GM06990 (cell line): ENCODE data around the gene PMFBP1.

ENCODE experiments used
- DNase-seq: peaks from one replicate; pipeline ENCODE4 v3.0.0-alpha.2; 2011; ENCODE audit not compliant: insufficient read length; ENCODE audit errors: extremely low read depth
- H3K27me3 ChIP-seq: replicated peaks from 2 replicates; pipeline ENCODE4 v1.6.0; 2011; ENCODE audit warnings: low read length; ENCODE audit not compliant: control insufficient read depth, insufficient read depth
- H3K36me3 ChIP-seq: 2 replicates; pipeline ENCODE4 v1.5.1; 2011; ENCODE audit warnings: low read length; ENCODE audit not compliant: control insufficient read depth, insufficient read depth
- H3K4me3 ChIP-seq: replicated peaks from 2 replicates; pipeline ENCODE4 v1.5.1; 2011; ENCODE audit warnings: low read depth, mild to moderate bottlenecking, control low read depth, low read length
- TF ChIP-seq, protein P1 (sequence below): IDR thresholded peaks from 2 replicates; pipeline ENCODE4 v1.5.1; 2011; ENCODE audit warnings: low read length, control low read depth, mild to moderate bottlenecking, inconsistent platforms; ENCODE audit not compliant: insufficient read depth, poor library complexity, severe bottlenecking

PMFBP1 gene

DNA sequence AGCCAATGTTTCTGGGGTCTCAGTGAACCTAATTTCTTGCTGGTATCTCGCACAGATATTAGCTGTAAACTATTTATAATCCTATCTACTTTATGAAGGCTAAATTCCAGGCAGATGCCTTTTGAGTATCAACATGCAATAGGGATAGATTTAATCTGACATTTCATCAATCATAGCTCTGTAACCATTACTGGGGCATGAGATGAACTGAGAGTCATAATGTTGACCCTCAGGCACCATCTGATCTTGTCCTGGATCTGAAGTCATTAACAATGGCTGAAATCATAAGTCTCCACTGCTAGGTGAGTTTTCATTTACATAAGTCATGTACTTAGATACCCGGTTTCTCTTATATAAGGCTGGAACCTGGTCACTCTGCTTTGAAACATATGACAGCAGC, 3.6 kb downstream of the PMFBP1 start:
- DNase-seq: no peak
- Histone ChIP-seq H3K27me3 (no peaks in the 10 kb centered on the region), H3K36me3 (no peaks in the 10 kb centered on the region), H3K4me3 (no peak overlapping the region)
- TF ChIP-seq, protein P1, sequence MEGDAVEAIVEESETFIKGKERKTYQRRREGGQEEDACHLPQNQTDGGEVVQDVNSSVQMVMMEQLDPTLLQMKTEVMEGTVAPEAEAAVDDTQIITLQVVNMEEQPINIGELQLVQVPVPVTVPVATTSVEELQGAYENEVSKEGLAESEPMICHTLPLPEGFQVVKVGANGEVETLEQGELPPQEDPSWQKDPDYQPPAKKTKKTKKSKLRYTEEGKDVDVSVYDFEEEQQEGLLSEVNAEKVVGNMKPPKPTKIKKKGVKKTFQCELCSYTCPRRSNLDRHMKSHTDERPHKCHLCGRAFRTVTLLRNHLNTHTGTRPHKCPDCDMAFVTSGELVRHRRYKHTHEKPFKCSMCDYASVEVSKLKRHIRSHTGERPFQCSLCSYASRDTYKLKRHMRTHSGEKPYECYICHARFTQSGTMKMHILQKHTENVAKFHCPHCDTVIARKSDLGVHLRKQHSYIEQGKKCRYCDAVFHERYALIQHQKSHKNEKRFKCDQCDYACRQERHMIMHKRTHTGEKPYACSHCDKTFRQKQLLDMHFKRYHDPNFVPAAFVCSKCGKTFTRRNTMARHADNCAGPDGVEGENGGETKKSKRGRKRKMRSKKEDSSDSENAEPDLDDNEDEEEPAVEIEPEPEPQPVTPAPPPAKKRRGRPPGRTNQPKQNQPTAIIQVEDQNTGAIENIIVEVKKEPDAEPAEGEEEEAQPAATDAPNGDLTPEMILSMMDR: no peak

DNA sequence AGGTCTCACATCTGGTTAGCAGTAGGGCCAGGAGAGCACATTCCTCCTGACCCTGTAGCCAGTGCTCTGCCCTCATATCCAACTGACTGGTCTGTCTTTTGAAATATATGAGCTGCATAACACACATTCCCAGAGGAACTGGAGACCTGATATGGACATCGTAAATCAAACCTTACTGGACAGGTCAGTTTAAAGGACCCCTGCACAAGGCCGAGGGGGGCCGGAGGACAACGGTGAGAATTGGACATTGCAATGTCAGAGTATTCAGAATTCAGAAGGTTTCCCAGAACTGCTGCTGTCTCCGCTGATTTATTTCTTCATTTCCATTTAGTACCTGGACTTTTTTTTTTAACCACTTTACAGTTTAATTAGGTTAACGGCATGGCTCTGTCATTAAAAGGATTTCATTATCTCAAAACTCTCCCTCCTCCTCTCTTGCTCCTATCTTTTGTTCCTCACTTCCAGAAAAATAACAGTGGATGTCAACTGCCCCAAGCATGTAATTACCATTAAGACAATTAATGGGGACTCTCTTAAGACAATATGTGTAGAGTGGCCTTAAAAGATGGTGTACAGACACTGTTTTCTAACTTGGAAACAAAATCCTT, 4.9 kb downstream of the PMFBP1 start:
- Histone ChIP-seq H3K36me3 (no peaks in the 10 kb centered on the region), H3K27me3 (no peaks in the 10 kb centered on the region), H3K4me3 (no peak overlapping the region)
- DNase-seq: no peak
- TF ChIP-seq, protein P1: no peak

DNA sequence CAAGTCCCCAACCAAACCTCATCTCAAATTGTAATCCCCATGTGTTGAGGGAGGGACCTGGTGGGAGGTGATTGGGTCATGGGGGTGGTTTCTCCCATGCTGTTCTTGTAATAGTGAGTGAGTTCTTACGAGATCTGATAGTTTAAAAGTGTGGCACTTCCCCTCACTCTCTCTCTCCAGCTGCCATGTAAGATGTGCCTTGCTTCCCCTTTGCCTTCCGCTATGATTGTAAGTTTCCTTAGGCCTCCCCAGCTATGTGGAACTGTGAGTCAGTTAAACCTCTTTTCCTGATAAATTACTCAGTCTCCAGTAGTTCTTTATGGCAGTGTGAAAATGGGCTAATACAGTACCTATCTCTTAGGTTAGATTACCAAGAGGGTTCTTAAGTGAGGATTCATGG, 5.8 kb downstream of the PMFBP1 start:
- no peak overlapping the region for H3K4me3 ChIP-seq
- no peaks in the 10 kb centered on the region for H3K36me3 ChIP-seq
- no peak for DNase-seq
- no peaks in the 10 kb centered on the region for H3K27me3 ChIP-seq
- TF ChIP-seq, protein P1: no peak

DNA sequence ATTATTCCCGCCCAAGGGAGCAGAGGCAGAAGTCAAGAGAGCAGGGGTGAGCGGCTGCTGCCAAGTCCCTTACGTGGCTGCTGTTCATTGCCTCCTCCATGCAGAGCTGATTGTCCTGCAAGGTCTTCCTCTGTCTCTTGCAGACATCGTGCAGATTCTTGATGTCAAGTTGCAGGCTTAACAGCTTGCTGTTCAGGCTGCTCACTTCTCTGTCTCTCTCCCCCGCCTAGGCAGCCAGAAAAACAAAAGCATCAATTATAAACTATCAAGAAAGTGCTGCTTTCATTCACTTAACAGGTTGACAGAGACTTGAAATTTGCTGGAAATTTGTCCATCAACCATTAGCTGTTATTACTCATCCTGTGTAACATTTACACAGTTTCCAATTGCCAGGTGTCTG, 7.3 kb downstream of the PMFBP1 start:
- DNase-seq: no peak
- TF ChIP-seq, protein P1: no peak
- no peaks in the 10 kb centered on the region for H3K27me3 ChIP-seq

DNA sequence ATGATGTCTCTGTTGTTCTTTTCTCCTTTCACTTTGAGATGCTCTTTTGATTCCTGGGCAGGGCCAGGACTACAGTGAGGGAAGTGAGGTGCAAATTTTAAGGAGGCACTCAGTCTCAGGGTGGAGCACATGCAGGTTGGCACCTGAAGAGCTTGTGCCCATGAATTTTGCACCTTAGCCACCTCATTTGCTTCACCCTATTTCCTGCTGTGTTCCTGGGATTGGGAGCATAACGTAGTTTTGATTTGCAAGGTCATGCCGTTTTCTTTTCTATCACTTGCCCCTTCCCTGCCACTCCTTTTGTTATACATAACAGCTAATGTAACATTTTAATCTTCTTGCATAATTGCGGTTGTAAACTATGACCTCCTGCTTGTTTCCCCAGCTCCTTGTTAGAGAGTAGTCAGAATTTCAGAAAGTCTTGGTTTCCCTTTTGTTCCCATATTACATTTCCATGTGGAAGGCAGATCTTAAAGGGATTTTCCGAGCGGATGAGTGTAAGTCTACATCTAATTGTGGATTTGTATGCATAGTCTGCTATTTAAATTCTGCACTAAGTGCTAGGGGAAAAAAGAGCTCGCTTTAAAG, 9.8 kb downstream of the PMFBP1 start:
- Histone ChIP-seq H3K36me3 (no peaks in the 10 kb centered on the region), H3K4me3 (no peak overlapping the region), H3K27me3 (no peaks in the 10 kb centered on the region)
- DNase-seq: no peak
- TF ChIP-seq, protein P1: no peak

More for the DNA sequence above, 7.3 kb downstream of the PMFBP1 start:
- Histone ChIP-seq H3K4me3 (no peak overlapping the region), H3K36me3 (no peaks in the 10 kb centered on the region)
